IMR-90 (cell line): ENCODE measurements around the gene NLRP1. TPM values are rescaled to one million over a fixed set of nuclear protein-coding genes. Genes with fewer than 3 reads are reported as not detected.

Experiments
- ATAC-seq: fragments of 200-7000 bp; cut with Tn5 transposase; 2 replicates; pipeline ENCODE4 v1.9.1; 2020; ENCODE audit warnings: low read depth, mild to moderate bottlenecking, moderate library complexity
- BruUV-seq: library from RNA; stranded (reverse); fragments of 400-500 nt; replicated peaks from 2 replicates; lab custom pipeline; 2021; lab: Mats Ljungman, UMichigan
- CTCF ChIA-PET: fragments of 300-600 bp; formaldehyde crosslinking; extraction: SDS; loops from one replicate; lab custom pipeline; 2021; ENCODE audit warnings: antibody characterized with exemption; lab: Yijun Ruan, JAX
- POLR2A ChIA-PET: fragments of 300-600 bp; sonication (Branson Sonifier 250); formaldehyde crosslinking; loops from one replicate; lab custom pipeline; 2022; ENCODE audit warnings: antibody characterized with exemption; ENCODE audit not compliant: unreplicated experiment; lab: Charles Lee
- DNase-seq: peaks from one replicate; pipeline ENCODE4 v3.0.0; 2013
- H2AFZ ChIP-seq: replicated peaks from 2 replicates; pipeline ENCODE3; 2013; ENCODE audit warnings: low read length, mild to moderate bottlenecking; ENCODE audit not compliant: poor library complexity
- H2AK5ac ChIP-seq: 2 replicates; pipeline ENCODE4 v1.6.1; 2013; ENCODE audit warnings: low read depth, low read length, inconsistent platforms
- H2AK9ac ChIP-seq: replicated peaks from 2 replicates; pipeline ENCODE3; 2013; ENCODE audit warnings: mild to moderate bottlenecking, low read depth, low read length, moderate library complexity; ENCODE audit not compliant: poor library complexity
- H2BK120ac ChIP-seq: 2 replicates; pipeline ENCODE4 v1.6.1; 2013; ENCODE audit warnings: low read depth, low read length, inconsistent platforms
- H2BK15ac ChIP-seq: 3 replicates; pipeline ENCODE4 v1.6.1; 2013; ENCODE audit warnings: low read depth, low read length, inconsistent platforms
- H2BK20ac ChIP-seq: 2 replicates; pipeline ENCODE4 v1.6.1; 2013; ENCODE audit warnings: low read depth, mild to moderate bottlenecking, inconsistent platforms, low read length, moderate library complexity
- H2BK5ac ChIP-seq: 2 replicates; pipeline ENCODE4 v1.6.1; 2013; ENCODE audit warnings: mild to moderate bottlenecking, low read depth, low read length, inconsistent platforms; ENCODE audit not compliant: poor library complexity, severe bottlenecking
- H3K14ac ChIP-seq: replicated peaks from 2 replicates; pipeline ENCODE4 v1.6.1; 2013; ENCODE audit warnings: low read depth, low read length, inconsistent platforms
- H3K18ac ChIP-seq: 2 replicates; pipeline ENCODE4 v1.6.1; 2013; ENCODE audit warnings: low read depth, low read length, control low read depth
- H3K23ac ChIP-seq: 2 replicates; pipeline ENCODE4 v1.6.1; 2013; ENCODE audit warnings: low read depth, low read length, inconsistent platforms
- H3K27ac ChIP-seq: 2 replicates; pipeline ENCODE4 v1.5.1; 2013; ENCODE audit warnings: mild to moderate bottlenecking, control low read depth, low read length; ENCODE audit not compliant: insufficient read depth
- H3K27me3 ChIP-seq: 2 replicates; pipeline ENCODE4 v1.6.1; 2013; ENCODE audit warnings: low read length; ENCODE audit not compliant: control insufficient read depth, insufficient read depth
- H3K36me3 ChIP-seq: 2 replicates; pipeline ENCODE4 v1.6.1; 2013; ENCODE audit warnings: low read length, mixed read lengths; ENCODE audit not compliant: control insufficient read depth, insufficient read depth
- H3K4ac ChIP-seq: 2 replicates; pipeline ENCODE4 v1.6.1; 2013; ENCODE audit warnings: low read depth, low read length, inconsistent platforms
- H3K4me1 ChIP-seq: 2 replicates; pipeline ENCODE4 v1.6.1; 2013; ENCODE audit warnings: low read length, mixed read lengths; ENCODE audit not compliant: control insufficient read depth, insufficient read depth
- H3K4me2 ChIP-seq: 2 replicates; pipeline ENCODE4 v1.6.1; 2013; ENCODE audit warnings: low read depth, mild to moderate bottlenecking, control low read depth, low read length, moderate library complexity
- H3K4me3 ChIP-seq: 2 replicates; pipeline ENCODE4 v1.5.1; 2013; ENCODE audit warnings: low read depth, mild to moderate bottlenecking, control low read depth, low read length, moderate library complexity; ENCODE audit not compliant: insufficient read depth
- H3K56ac ChIP-seq: 2 replicates; pipeline ENCODE4 v1.6.1; 2013; ENCODE audit warnings: low read length, inconsistent platforms; ENCODE audit not compliant: insufficient read depth; ENCODE audit errors: extremely low read depth
- H3K79me1 ChIP-seq, 2 experiments: 2 replicates each; pipeline ENCODE4 v1.6.1; 2013; ENCODE audit warnings: low read length in 2 of 2, inconsistent platforms in 1 of 2, low read depth in 1 of 2
- H3K9ac ChIP-seq: 2 replicates; pipeline ENCODE4 v1.6.1; 2013; ENCODE audit warnings: low read depth, low read length, control low read depth
- H3K9me1 ChIP-seq: 2 replicates; pipeline ENCODE4 v1.6.1; 2013; ENCODE audit warnings: low read length, inconsistent platforms; ENCODE audit not compliant: insufficient read depth
- H3K9me3 ChIP-seq: 2 replicates; pipeline ENCODE4 v1.6.1; 2013; ENCODE audit warnings: low read length; ENCODE audit not compliant: control insufficient read depth, insufficient read depth
- H4K20me1 ChIP-seq: 2 replicates; pipeline ENCODE4 v1.6.1; 2013; ENCODE audit warnings: low read length, inconsistent platforms; ENCODE audit not compliant: insufficient read depth
- H4K5ac ChIP-seq: 2 replicates; pipeline ENCODE4 v1.6.1; 2013; ENCODE audit warnings: mild to moderate bottlenecking, low read depth, low read length, control low read depth
- H4K8ac ChIP-seq, 2 experiments: 2 replicates each; pipeline ENCODE4 v1.6.1; 2013; ENCODE audit warnings: low read depth in 2 of 2, low read length in 2 of 2, control low read depth in 1 of 2, inconsistent platforms in 1 of 2
- H4K91ac ChIP-seq: 2 replicates; pipeline ENCODE4 v1.6.1; 2013; ENCODE audit warnings: low read depth, low read length, inconsistent platforms; ENCODE audit not compliant: insufficient read depth
- CEBPB ChIP-seq: IDR thresholded peaks from 2 replicates; pipeline ENCODE4 v1.6.1; 2012; ENCODE audit warnings: low read depth, low read length, improper control_type of control experiment
- CHD1 ChIP-seq: IDR thresholded peaks from 2 replicates; pipeline ENCODE4 v1.6.1; 2012; ENCODE audit warnings: low read depth, low read length, improper control_type of control experiment
- ELK1 ChIP-seq: fragments of 150-350 bp; IDR thresholded peaks from 2 replicates; pipeline ENCODE4 v1.6.1; 2016; ENCODE audit warnings: low read depth, mild to moderate bottlenecking, low read length, moderate library complexity, borderline replicate concordance
- FOS ChIP-seq: fragments of 150-350 bp; IDR thresholded peaks from 2 replicates; pipeline ENCODE4 v1.6.1; 2016; ENCODE audit warnings: low read depth, low read length
- MAFK ChIP-seq: IDR thresholded peaks from 2 replicates; pipeline ENCODE4 v1.6.1; 2012; ENCODE audit warnings: low read depth, low read length, improper control_type of control experiment
- MAZ ChIP-seq: IDR thresholded peaks from 2 replicates; pipeline ENCODE4 v1.6.1; 2012; ENCODE audit warnings: low read depth, mild to moderate bottlenecking, low read length, improper control_type of control experiment, moderate library complexity, borderline replicate concordance
- MXI1 ChIP-seq: IDR thresholded peaks from 2 replicates; pipeline ENCODE4 v1.6.1; 2012; ENCODE audit warnings: low read depth, mild to moderate bottlenecking, low read length, moderate library complexity, borderline replicate concordance
- NFE2L2 ChIP-seq: fragments of 150-350 bp; IDR thresholded peaks from 2 replicates; pipeline ENCODE4 v1.6.1; 2016; ENCODE audit warnings: low read depth, mild to moderate bottlenecking, low read length
- POLR2A ChIP-seq: IDR thresholded peaks from 2 replicates; pipeline ENCODE4 v1.6.1; 2012; ENCODE audit warnings: mild to moderate bottlenecking, low read depth, low read length
- RAD21 ChIP-seq: IDR thresholded peaks from 2 replicates; pipeline ENCODE4 v1.6.1; 2012; ENCODE audit warnings: low read length, improper control_type of control experiment
- RCOR1 ChIP-seq: IDR thresholded peaks from 2 replicates; pipeline ENCODE4 v1.6.1; 2012; ENCODE audit warnings: mild to moderate bottlenecking, low read length, improper control_type of control experiment; ENCODE audit not compliant: insufficient replicate concordance
- RFX5 ChIP-seq: IDR thresholded peaks from 2 replicates; pipeline ENCODE4 v1.8.0; 2012; ENCODE audit warnings: low read depth, mild to moderate bottlenecking, low read length, moderate library complexity
- SMC3 ChIP-seq: fragments of 150-350 bp; IDR thresholded peaks from 2 replicates; pipeline ENCODE4 v1.6.1; 2016; ENCODE audit warnings: low read depth, mild to moderate bottlenecking, antibody characterized with exemption, low read length, moderate library complexity
- USF2 ChIP-seq: fragments of 150-350 bp; IDR thresholded peaks from 2 replicates; pipeline ENCODE4 v1.6.1; 2017; ENCODE audit warnings: mild to moderate bottlenecking, antibody characterized with exemption, low read length, low read depth
- WGBS, 2 experiments: methylation state at CpG; one replicate each; pipeline versions ENCODE4 v1.1.5 to v1.1.7; 2013; ENCODE audit warnings: missing lambda C conversion rate in 2 of 2; ENCODE audit not compliant: insufficient read length in 1 of 2; ENCODE audit errors: extremely low coverage in 2 of 2; 5-methylcytosine and 5-hydroxymethylcytosine counted together
- dilution Hi-C: fragments of 300-500 bp; cut with HindIII; formaldehyde crosslinking; loops from one replicate; pipeline ENCODE4 v1.14.3; 2018; ENCODE audit warnings: low sequenced_read_pairs; ENCODE audit not compliant: unreplicated experiment
- in situ Hi-C: fragments of 300-500 bp; cut with MboI; formaldehyde crosslinking; loops from 3 replicates; pipeline ENCODE4 v1.14.3; 2019; ENCODE audit warnings: low sequenced_read_pairs, inconsistent platforms, mixed read lengths
- intact Hi-C: fragments of 100-400 bp; cut with micrococcal nuclease; formaldehyde crosslinking; loops from 2 replicates; pipeline ENCODE4 v1.10.0; 2022
- polyA plus RNA-seq, 3 experiments: library from polyadenylated mRNA; depleted of rRNA; stranded (reverse); fragments of >200 nt; gene quantifications; 2 replicates each; pipeline ENCODE4 v1.2.3, GENCODE V29; 2012; ENCODE audit warnings: low replicate concordance in 1 of 3
- total RNA-seq: library from RNA; depleted of rRNA; stranded (reverse); fragments of >200 nt; gene quantifications from 2 replicates; pipeline ENCODE4 v1.2.3, GENCODE V29; 2012

The NLRP1 gene
- total and polyA plus RNA-seq, 2 of the 4 experiments (the other 2 are of a cell fraction), result 134 to 340 TPM

GRCh38 chr17:5583426-5584382 is 605 bp downstream of the NLRP1 start:
- Histone ChIP-seq H3K14ac (peak overlapping the region; percentile 96), H4K8ac (peak overlapping the region; percentile 96), H3K9me3 (no peaks in the 10 kb centered on the region), H2AK9ac (peak overlapping the region; percentile 76), H2BK15ac (peak overlapping the region; percentile 55; the same call in 2 of the 3 replicates), H3K23ac (peak overlapping the region; percentile 79), H3K18ac (peak overlapping the region; percentile 67), H3K79me1 (peaks cover 25% of the 10 kb centered on the region in 2 experiments), H3K4me1 (peaks cover 20% of the 10 kb centered on the region), H3K27ac (peak overlapping the region; percentile 92), H3K9me1 (peaks cover 16% of the 10 kb centered on the region), H4K5ac (peak overlapping the region; percentile 77), H3K56ac (peak overlapping the region; percentile 54; the same call in 1 of the 2 replicates), H2BK5ac (peak overlapping the region; percentile 92), H4K20me1 (no peaks in the 10 kb centered on the region), H2AK5ac (peak overlapping the region; percentile 84), H3K9ac (peak overlapping the region; percentile 79), H2BK20ac (peak overlapping the region; percentile 63), H3K4me3 (peak overlapping the region; percentile 51), H3K36me3 (peaks cover 9% of the 10 kb centered on the region), H3K4ac (peak overlapping the region; percentile 94), H2AFZ (peak overlapping the region; percentile 93), H3K27me3 (no peaks in the 10 kb centered on the region), H4K91ac (peak overlapping the region; percentile 98), H3K4me2 (peak overlapping the region; percentile 78), H2BK120ac (peak overlapping the region; percentile 87)
- in situ Hi-C loops, result no loop called here
- ChIA-PET POLR2A (no interaction called here), CTCF (no interaction called here)
- dilution Hi-C loops, result no loop called here
- intact Hi-C loops, result loop anchor here (1.0 to 10.0 kb wide), 4 partner anchors 83 to 1261 kb away; partner anchors contain the start of genes C17orf100, DERL2, MED31 and MIS12
- ATAC-seq (peak; percentile 7), DNase-seq (peak; percentile 15)
- 64% methylated on average over 4 of the region's 21 CpGs; no CpG with 5 or more reads in 1 of the 2 experiments for WGBS, 2 experiments
- TSS peak; percentile 80 for BruUV-seq
- no peak for TF ChIP-seq MAZ
- TF ChIP-seq MXI1, result no peak
- no peak for TF ChIP-seq USF2
- no peak for TF ChIP-seq POLR2A
- no peak for TF ChIP-seq MAFK
- no peak for TF ChIP-seq CEBPB
- TF ChIP-seq FOS, result no peak
- no peak for TF ChIP-seq SMC3
- TF ChIP-seq RAD21, result no peak
- TF ChIP-seq RFX5, result no peak
- TF ChIP-seq NFE2L2, result no peak
- TF ChIP-seq ELK1, result no peak
- no peak for TF ChIP-seq CHD1
- no peak for TF ChIP-seq RCOR1
